AG04450 (cell line): ENCODE results near the gene CNOT8. TPM values are rescaled to one million over a fixed set of nuclear protein-coding genes. Genes with fewer than 3 reads are reported as not detected.

Source experiments
- CTCF ChIA-PET: fragments of 300-600, 350-600 bp; formaldehyde crosslinking; extraction: SDS; loops from one replicate; lab custom pipeline; 2022; ENCODE audit warnings: antibody characterized with exemption, inconsistent platforms; lab: Charles Lee
- POLR2A ChIA-PET: fragments of 350-600 bp; formaldehyde crosslinking; extraction: SDS; loops from one replicate; lab custom pipeline; 2021; ENCODE audit warnings: antibody characterized with exemption, inconsistent platforms; lab: Yijun Ruan, JAX
- DNase-seq: peaks from one replicate; pipeline ENCODE4 v3.0.0-alpha.2; 2011; ENCODE audit warnings: low read depth, low spot score
- H3K27ac ChIP-seq: one replicate; pipeline ENCODE4 v1.5.1; 2012; ENCODE audit warnings: low read depth, low read length, control low read depth
- H3K27me3 ChIP-seq: one replicate; pipeline ENCODE4 v1.6.0; 2012; ENCODE audit warnings: low read length; ENCODE audit not compliant: control insufficient read depth, insufficient read depth
- H3K4me3 ChIP-seq: 2 replicates; pipeline ENCODE4 v1.5.1; 2011; ENCODE audit warnings: mild to moderate bottlenecking, low read depth, low read length, control low read depth
- H3K9me3 ChIP-seq: 2 replicates; pipeline ENCODE4 v1.5.1; 2012; ENCODE audit warnings: low read length; ENCODE audit not compliant: control insufficient read depth, insufficient read depth
- polyA minus RNA-seq: library from RNA; depleted of rRNA, polyadenylated mRNA; stranded (reverse); fragments of >200 nt; gene quantifications from 2 replicates; pipeline ENCODE4 v1.2.3, GENCODE V29; 2011; rRNA and poly(A)+ RNA removed
- polyA plus RNA-seq: library from polyadenylated mRNA; depleted of rRNA; stranded (reverse); fragments of >200 nt; gene quantifications from 2 replicates; pipeline ENCODE4 v1.2.3, GENCODE V29; 2011; rRNA removed
- TF ChIP-seq, protein P1 (sequence below): IDR thresholded peaks from 2 replicates; pipeline ENCODE4 v1.5.1; 2011; ENCODE audit warnings: low read depth, low read length, control low read depth, inconsistent platforms

The CNOT8 gene
- polyA plus RNA-seq (41.0 and 51.8 TPM in 2 replicates), polyA minus RNA-seq (30.5 and 31.3 TPM in 2 replicates)

DNA sequence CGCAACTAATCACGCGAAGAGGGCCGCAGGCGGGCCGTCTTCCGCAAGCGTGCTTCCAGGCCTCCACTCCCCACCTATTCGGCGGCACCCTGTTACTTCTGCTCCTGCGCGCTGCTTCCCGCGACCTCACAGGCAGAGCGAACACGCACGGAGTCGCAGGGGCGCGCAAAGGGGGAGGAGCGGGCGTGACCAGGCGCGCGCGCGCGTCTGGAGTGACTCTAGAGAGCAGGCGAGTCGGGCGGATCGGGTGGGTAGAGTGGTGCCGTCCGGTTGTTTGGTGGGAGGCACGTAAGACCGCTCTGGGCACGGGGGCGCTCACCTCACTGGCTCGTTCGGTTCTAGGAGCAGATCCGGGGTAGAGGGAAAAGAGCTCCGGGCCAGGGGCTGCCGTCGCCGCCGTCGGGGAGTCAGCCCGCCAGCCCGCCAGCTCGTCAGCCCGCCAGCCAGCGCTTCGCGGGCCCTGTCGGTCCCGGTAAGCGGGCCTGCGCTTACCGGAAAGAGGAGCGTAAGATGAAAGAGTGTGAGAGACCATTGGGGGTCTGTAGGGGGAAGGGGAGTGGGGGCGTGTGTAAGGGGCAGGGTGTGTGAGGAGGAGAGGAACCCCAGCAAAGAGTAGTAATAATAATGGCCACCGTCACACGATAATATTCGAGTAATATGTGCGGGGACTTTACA lies at the start of gene CNOT8:
Gene CNOT8, plus strand, starts transcription at position 331 of the 675 bp plus-strand sequence. CDS start 4,652 bp downstream, outside the sequence.
- DNase-seq = peak; percentile 96
- TF ChIP-seq, protein P1, sequence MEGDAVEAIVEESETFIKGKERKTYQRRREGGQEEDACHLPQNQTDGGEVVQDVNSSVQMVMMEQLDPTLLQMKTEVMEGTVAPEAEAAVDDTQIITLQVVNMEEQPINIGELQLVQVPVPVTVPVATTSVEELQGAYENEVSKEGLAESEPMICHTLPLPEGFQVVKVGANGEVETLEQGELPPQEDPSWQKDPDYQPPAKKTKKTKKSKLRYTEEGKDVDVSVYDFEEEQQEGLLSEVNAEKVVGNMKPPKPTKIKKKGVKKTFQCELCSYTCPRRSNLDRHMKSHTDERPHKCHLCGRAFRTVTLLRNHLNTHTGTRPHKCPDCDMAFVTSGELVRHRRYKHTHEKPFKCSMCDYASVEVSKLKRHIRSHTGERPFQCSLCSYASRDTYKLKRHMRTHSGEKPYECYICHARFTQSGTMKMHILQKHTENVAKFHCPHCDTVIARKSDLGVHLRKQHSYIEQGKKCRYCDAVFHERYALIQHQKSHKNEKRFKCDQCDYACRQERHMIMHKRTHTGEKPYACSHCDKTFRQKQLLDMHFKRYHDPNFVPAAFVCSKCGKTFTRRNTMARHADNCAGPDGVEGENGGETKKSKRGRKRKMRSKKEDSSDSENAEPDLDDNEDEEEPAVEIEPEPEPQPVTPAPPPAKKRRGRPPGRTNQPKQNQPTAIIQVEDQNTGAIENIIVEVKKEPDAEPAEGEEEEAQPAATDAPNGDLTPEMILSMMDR = no peak
- Histone ChIP-seq H3K4me3 (peak within 1 kb of the TSS; percentile 82), H3K27ac (peak within 1 kb of the TSS; percentile 99), H3K27me3 (no peaks in the 10 kb centered on the region), H3K9me3 (no peaks in the 10 kb centered on the region)
- ChIA-PET POLR2A (interaction anchor here (0.7 to 1.0 kb wide), 4 partner anchors 9 to 601 kb away, joined by 3 to 5 read pairs (median 3); partner anchors contain the start of gene GEMIN5), CTCF (interaction anchor here (0.6 kb wide), 1 partner anchor 890 kb away, joined by 4 read pairs; no protein-coding TSS in a partner anchor)

DNA sequence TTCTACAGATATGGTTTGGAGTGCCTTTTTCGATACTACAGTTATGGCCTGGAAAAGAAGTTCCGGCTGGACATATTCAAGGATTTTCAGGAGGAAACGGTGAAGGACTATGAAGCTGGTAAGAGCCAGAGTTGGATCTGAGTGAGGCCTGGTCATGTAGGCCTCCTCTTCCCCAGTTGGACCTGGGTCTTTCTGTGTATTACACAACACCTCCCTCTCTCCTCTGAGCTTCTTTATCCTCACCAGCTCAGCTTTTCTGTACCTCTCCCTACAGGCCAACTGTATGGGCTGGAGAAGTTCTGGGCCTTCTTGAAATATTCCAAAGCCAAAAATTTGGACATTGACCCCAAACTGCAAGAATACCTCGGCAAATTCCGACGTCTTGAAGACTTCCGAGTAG lies 47.2 kb upstream of the CNOT8 start:
- POLR2A ChIA-PET = no interaction called here
- Histone ChIP-seq H3K4me3 (no peak overlapping the region), H3K27me3 (no peaks in the 10 kb centered on the region), H3K9me3 (no peaks in the 10 kb centered on the region), H3K27ac (no peak overlapping the region)
- TF ChIP-seq, protein P1 = no peak
- CTCF ChIA-PET = interaction anchor here (0.9 to 1.2 kb wide), 7 partner anchors 9 to 344 kb away, joined by 3 to 9 read pairs (median 3); partner anchors contain the start of gene FAXDC2
- DNase-seq = no peak

DNA sequence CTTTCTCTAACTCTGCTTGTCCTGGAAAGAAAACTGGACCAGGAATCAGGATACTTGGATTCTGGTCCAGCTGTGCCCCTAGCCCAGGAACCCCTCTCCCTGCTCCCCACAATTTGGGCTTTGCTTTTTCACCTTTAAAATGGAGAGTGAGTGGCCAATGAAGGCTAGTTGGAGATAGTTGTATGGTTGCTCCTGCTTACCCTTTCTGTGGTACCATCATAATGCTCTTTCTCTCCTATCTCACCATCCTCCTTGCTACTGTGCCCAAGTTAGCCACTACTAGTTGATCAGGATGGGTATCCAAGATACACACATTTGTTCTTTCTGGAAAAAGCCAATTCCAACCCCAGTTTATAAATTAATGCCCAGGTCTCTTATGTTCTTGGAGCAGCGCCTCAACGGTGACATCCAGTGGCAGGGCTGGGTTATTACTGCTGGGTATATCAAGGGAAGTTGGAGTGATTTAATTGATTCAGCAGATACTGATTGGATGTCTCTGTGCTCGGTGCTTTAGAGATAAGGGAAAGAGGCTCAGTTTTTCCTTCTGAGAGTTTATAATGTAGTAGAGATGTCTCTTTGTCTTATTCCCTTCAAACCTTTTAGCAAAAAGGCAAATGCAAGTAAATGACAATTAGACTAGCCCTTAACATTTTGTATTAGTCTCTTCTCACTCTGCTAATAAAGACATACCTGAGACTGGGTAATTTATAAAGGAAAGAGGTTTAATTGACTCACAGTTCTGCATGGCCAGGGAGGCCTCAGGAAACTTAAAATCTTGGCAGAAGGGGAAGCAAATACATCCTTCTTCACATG lies 46.6 kb upstream of the CNOT8 start:
- Histone ChIP-seq H3K4me3 (no peak overlapping the region), H3K9me3 (no peaks in the 10 kb centered on the region), H3K27ac (no peak overlapping the region), H3K27me3 (no peaks in the 10 kb centered on the region)
- ChIA-PET POLR2A (no interaction called here), CTCF (interaction anchor here (0.9 to 1.2 kb wide), 7 partner anchors 9 to 345 kb away, joined by 3 to 9 read pairs (median 3); partner anchors contain the start of gene FAXDC2)
- peak; percentile 54 for DNase-seq
- TF ChIP-seq, protein P1 = peak; percentile 97

DNA sequence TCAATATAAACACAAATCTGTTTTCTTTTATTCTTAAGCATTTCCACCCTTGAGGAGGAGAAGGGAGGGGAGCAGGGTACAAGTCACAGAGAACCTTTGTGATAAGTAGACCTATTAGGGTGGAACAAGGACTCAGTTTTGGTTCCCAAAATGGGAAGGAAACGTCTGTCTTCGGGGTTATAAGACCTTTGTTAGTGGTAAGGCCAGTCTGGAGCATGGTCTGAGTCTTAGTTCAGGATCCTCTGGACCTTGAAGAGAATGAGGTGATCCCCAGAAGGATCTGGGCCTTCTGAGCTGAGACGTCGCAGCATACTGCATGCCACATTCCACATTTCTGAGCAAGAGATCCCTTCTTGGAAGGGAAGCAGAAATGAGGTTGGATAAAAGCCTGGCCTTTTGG lies 45.3 kb upstream of the CNOT8 start:
- no peak for DNase-seq
- no peak overlapping the region for H3K27ac ChIP-seq
- no peaks in the 10 kb centered on the region for H3K27me3 ChIP-seq
- H3K4me3 ChIP-seq = no peak overlapping the region
- H3K9me3 ChIP-seq = no peaks in the 10 kb centered on the region
- POLR2A ChIA-PET = no interaction called here
- TF ChIP-seq, protein P1 = no peak
- CTCF ChIA-PET = interaction anchor here (0.9 to 1.5 kb wide), 2 partner anchors 163 to 171 kb away, joined by 3 to 5 read pairs; no protein-coding TSS in a partner anchor
